ENCODE data around the gene HIVEP2. TPM values are rescaled to one million over a fixed set of nuclear protein-coding genes. Genes with fewer than 3 reads are reported as not detected.

Gene HIVEP2
- total RNA-seq, 1 donor from 2014 or later, result 3.5 TPM

DNA sequence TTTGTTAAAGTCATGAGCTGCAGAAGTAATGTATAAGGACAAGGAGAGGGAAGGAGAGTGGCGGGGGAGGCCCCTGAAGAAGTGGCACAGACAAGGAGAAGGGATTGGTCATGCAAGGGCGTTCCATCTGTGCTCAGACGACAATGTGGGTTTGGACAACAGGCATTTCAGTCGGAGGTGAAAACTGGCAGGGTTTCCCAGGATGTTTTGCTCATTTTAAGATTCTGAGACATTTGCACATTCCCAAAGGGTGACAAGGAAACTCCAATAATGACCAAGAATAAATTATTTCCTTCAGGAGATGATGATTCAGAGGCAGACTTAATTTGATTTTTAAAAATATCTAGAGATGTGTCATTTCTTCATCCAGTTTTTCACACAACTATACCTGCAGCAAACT lies 181.8 kb downstream of the HIVEP2 start:
- TF ChIP-seq, protein P1, sequence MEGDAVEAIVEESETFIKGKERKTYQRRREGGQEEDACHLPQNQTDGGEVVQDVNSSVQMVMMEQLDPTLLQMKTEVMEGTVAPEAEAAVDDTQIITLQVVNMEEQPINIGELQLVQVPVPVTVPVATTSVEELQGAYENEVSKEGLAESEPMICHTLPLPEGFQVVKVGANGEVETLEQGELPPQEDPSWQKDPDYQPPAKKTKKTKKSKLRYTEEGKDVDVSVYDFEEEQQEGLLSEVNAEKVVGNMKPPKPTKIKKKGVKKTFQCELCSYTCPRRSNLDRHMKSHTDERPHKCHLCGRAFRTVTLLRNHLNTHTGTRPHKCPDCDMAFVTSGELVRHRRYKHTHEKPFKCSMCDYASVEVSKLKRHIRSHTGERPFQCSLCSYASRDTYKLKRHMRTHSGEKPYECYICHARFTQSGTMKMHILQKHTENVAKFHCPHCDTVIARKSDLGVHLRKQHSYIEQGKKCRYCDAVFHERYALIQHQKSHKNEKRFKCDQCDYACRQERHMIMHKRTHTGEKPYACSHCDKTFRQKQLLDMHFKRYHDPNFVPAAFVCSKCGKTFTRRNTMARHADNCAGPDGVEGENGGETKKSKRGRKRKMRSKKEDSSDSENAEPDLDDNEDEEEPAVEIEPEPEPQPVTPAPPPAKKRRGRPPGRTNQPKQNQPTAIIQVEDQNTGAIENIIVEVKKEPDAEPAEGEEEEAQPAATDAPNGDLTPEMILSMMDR (conservative IDR thresholded peaks at IDR 0.05), result no peak
- peaks cover 4% of the 10 kb centered on the region for H3K4me1 Mint-ChIP-seq
- no peaks in the 10 kb centered on the region for H3K9me3 Mint-ChIP-seq
- no peaks in the 10 kb centered on the region for H3K27me3 Mint-ChIP-seq (ENCODE audit: low read depth)
- DNase-seq (ENCODE audit: low read depth, low spot score), result no peak
- no peak overlapping the region for H3K27ac Mint-ChIP-seq (ENCODE audit: unreplicated experiment)
- peaks cover 4% of the 10 kb centered on the region for H3K36me3 Mint-ChIP-seq (ENCODE audit: low read depth)
- no peak overlapping the region for H3K4me3 Mint-ChIP-seq

DNA sequence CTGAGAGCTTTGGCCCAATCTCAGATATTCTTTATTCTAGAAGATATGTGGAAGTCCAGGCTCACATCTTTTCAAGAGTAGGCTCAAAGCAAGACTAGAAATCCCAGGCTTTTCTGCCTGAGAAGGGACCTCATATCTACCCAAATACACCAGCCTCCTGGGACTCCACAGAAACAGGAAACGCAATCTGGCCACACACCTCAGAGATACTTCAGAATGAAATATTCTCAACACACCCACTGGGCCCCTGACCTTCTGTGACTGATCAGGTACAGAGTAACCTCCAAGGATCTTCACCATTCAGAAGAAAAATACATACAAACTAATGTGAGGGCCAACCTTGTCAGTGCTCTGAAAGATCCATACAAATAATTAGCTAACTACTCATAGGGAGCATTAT lies 183.2 kb downstream of the HIVEP2 start:
- Mint-ChIP-seq H3K27ac (ENCODE audit: unreplicated experiment) (no peak overlapping the region), H3K4me3 (no peak overlapping the region), H3K9me3 (no peaks in the 10 kb centered on the region), H3K4me1 (peaks cover 4% of the 10 kb centered on the region), H3K27me3 (ENCODE audit: low read depth) (no peaks in the 10 kb centered on the region), H3K36me3 (ENCODE audit: low read depth) (peaks cover 4% of the 10 kb centered on the region)
- no peak for DNase-seq (ENCODE audit: low read depth, low spot score)
- TF ChIP-seq, protein P1 (conservative IDR thresholded peaks at IDR 0.05), result no peak

DNA sequence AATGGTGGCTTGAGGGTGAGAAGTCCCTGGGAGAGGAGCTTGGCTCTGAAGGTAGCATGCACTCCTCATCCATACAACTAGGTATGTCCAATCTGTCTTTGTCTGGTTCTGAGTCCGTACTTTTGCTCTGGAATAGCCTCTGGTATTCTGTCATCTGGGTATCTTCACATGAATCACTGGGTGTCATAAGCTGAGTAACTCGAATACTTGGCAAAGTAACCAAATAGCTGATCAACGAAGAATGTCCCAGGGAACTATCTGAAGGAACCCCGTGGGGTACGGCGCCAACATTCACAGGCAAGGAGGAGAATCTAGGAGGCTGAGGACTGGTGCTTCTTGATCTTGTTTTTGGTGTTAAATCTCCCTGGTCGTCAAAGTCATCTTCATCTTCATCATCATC lies 184.8 kb downstream of the HIVEP2 start:
- TF ChIP-seq, protein P1 (conservative IDR thresholded peaks at IDR 0.05), result no peak
- H3K27ac Mint-ChIP-seq (ENCODE audit: unreplicated experiment), result no peak overlapping the region
- peaks cover 4% of the 10 kb centered on the region for H3K36me3 Mint-ChIP-seq (ENCODE audit: low read depth)
- no peaks in the 10 kb centered on the region for H3K27me3 Mint-ChIP-seq (ENCODE audit: low read depth)
- DNase-seq (ENCODE audit: low read depth, low spot score), result no peak
- no peaks in the 10 kb centered on the region for H3K9me3 Mint-ChIP-seq
- no peak overlapping the region for H3K4me3 Mint-ChIP-seq
- H3K4me1 Mint-ChIP-seq, result peaks cover 4% of the 10 kb centered on the region

DNA sequence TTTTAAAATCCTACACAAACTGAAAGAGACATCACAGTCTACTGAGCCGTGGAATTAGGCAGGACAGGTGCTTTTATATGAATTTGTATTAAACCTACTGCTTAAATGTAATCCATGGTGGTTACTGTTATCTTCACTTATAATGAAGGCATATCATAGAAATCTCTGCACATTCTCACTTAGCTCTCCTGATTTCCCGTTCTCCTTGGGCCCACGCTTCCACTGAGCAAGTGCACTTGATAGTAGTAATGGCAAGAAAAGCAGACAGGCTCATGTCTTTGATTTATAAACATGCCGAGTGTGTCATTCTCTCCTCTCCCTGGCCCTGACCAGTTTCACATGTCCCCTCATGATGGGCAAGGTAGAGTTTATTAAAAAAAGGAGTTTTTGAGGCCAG lies 186.3 kb downstream of the HIVEP2 start:
- Mint-ChIP-seq H3K4me1 (peaks cover 4% of the 10 kb centered on the region), H3K36me3 (ENCODE audit: low read depth) (peaks cover 4% of the 10 kb centered on the region), H3K4me3 (no peak overlapping the region), H3K9me3 (no peaks in the 10 kb centered on the region), H3K27me3 (ENCODE audit: low read depth) (no peaks in the 10 kb centered on the region), H3K27ac (ENCODE audit: unreplicated experiment) (no peak overlapping the region)
- TF ChIP-seq, protein P1 (conservative IDR thresholded peaks at IDR 0.05), result no peak
- DNase-seq (ENCODE audit: low read depth, low spot score), result no peak

DNA sequence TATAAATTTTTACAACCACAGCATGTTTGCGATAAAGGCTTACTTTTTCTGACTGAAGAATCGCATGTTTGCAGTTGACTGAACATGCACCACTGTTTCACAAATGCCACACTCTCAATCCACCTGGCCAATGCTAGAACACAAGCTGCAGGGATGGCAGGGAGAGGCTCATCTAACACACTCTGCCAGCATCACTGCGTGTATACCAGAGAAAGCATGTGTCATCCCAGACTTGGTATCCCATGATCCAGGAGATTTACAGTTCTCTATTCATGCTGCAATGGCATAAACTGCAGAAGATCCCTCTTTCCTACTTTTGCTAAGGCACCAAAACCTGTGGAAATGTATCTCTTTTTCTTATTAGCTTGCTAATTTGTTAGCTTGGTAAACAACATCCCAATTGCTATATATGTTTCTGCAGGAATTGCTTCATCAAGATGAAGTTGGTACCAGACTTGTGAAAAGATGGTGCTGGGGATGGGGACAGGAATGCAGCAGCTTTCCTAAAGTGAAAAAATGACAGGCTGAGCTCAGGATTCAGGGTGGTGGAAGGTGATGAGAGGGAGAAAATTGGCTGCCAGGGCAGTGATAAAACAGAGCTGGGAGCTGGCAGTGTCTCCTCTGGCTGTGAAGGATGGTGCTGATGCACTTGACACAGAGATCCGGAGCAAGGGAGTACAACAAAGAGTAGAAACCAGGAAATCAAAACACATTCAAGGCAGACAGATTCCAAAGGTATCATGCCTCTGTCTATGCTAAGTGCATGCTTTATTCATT lies 186.9 kb downstream of the HIVEP2 start:
- no peaks in the 10 kb centered on the region for H3K27me3 Mint-ChIP-seq (ENCODE audit: low read depth)
- H3K9me3 Mint-ChIP-seq, result no peaks in the 10 kb centered on the region
- H3K27ac Mint-ChIP-seq (ENCODE audit: unreplicated experiment), result no peak overlapping the region
- no peak overlapping the region for H3K4me3 Mint-ChIP-seq
- no peak for DNase-seq (ENCODE audit: low read depth, low spot score)
- TF ChIP-seq, protein P1 (conservative IDR thresholded peaks at IDR 0.05), result no peak
- H3K4me1 Mint-ChIP-seq, result peaks cover 2% of the 10 kb centered on the region
- peaks cover 8% of the 10 kb centered on the region for H3K36me3 Mint-ChIP-seq (ENCODE audit: low read depth)
